Loucy (cell line): ENCODE measurements around the gene STX18.

Experiments
- H2AFZ ChIP-seq: fragments of 200-600 bp; sonication (generic); 2 replicates; pipeline ENCODE4 v1.6.0; 2016; ENCODE audit warnings: antibody characterized with exemption, mild to moderate bottlenecking, low read length, moderate library complexity
- H3F3A ChIP-seq: fragments of 200-600 bp; 2 replicates; pipeline ENCODE4 v1.6.0; 2016; ENCODE audit warnings: antibody characterized with exemption, low read depth, mild to moderate bottlenecking
- H3K27me3 ChIP-seq: fragments of 200-600 bp; sonication (generic); 2 replicates; pipeline ENCODE4 v1.6.1; 2014; ENCODE audit warnings: low read length, mild to moderate bottlenecking; ENCODE audit not compliant: insufficient read depth, poor library complexity, severe bottlenecking
- H3K36me3 ChIP-seq: fragments of 200-600 bp; sonication (generic); 2 replicates; pipeline ENCODE4 v1.6.1; 2016; ENCODE audit warnings: low read length; ENCODE audit not compliant: insufficient read depth
- H3K4me1 ChIP-seq: fragments of 200-600 bp; sonication (generic); 2 replicates; pipeline ENCODE4 v1.5.1; 2014; ENCODE audit warnings: low read length, mild to moderate bottlenecking; ENCODE audit not compliant: insufficient read depth, poor library complexity, severe bottlenecking
- H3K4me2 ChIP-seq: fragments of 200-600 bp; sonication (generic); 2 replicates; pipeline ENCODE4 v1.6.0; 2014; ENCODE audit warnings: antibody characterized with exemption, low read length, low read depth, mild to moderate bottlenecking; ENCODE audit not compliant: poor library complexity, severe bottlenecking
- H3K4me3 ChIP-seq: fragments of 200-600 bp; sonication (generic); 2 replicates; pipeline ENCODE4 v1.5.1; 2014; ENCODE audit warnings: low read length, mild to moderate bottlenecking, mixed read lengths; ENCODE audit not compliant: poor library complexity, severe bottlenecking
- H3K79me2 ChIP-seq: fragments of 200-600 bp; sonication (generic); 2 replicates; pipeline ENCODE4 v1.6.1; 2014; ENCODE audit warnings: low read length; ENCODE audit not compliant: insufficient read depth
- H3K9ac ChIP-seq: fragments of 200-600 bp; sonication (generic); 2 replicates; pipeline ENCODE4 v1.6.0; 2014; ENCODE audit warnings: mild to moderate bottlenecking, low read depth, low read length, moderate library complexity; ENCODE audit not compliant: poor library complexity, severe bottlenecking
- H3K9me2 ChIP-seq: fragments of 200-600 bp; sonication (generic); replicated peaks from 2 replicates; pipeline ENCODE4 v1.6.1; 2016; ENCODE audit warnings: low read depth, low read length, mixed read lengths
- H3K9me3 ChIP-seq: fragments of 200-600 bp; sonication (generic); 2 replicates; pipeline ENCODE4 v1.6.1; 2014; ENCODE audit warnings: mild to moderate bottlenecking, antibody characterized with exemption, low read length, low read depth; ENCODE audit not compliant: insufficient read depth
- H4K20me1 ChIP-seq: fragments of 200-600 bp; sonication (generic); 2 replicates; pipeline ENCODE4 v1.6.0; 2014; ENCODE audit warnings: antibody characterized with exemption, low read length, mild to moderate bottlenecking; ENCODE audit not compliant: insufficient read depth, poor library complexity, severe bottlenecking
- CTCF ChIP-seq: fragments of 200-600 bp; sonication (generic); conservative IDR thresholded peaks from 2 replicates; pipeline ENCODE4 v1.5.1; 2014; ENCODE audit warnings: mild to moderate bottlenecking, antibody characterized with exemption, low read length
- EZH2phosphoT487 ChIP-seq: fragments of 200-600 bp; IDR thresholded peaks from 2 replicates; pipeline ENCODE4 v1.6.1; 2018; ENCODE audit warnings: antibody characterized with exemption, mild to moderate bottlenecking, moderate library complexity, borderline replicate concordance

The STX18 gene

GRCh38 chr4:4564522-4564921, 22.7 kb upstream of the STX18 start:
- no peaks in the 10 kb centered on the region for H3F3A ChIP-seq
- H3K9me3 ChIP-seq: no peaks in the 10 kb centered on the region
- H3K79me2 ChIP-seq: no peaks in the 10 kb centered on the region
- no peak overlapping the region for H3K4me2 ChIP-seq
- no peaks in the 10 kb centered on the region for H3K9me2 ChIP-seq
- H3K4me3 ChIP-seq: no peak overlapping the region
- no peaks in the 10 kb centered on the region for H3K27me3 ChIP-seq
- no peak overlapping the region for H3K9ac ChIP-seq
- H4K20me1 ChIP-seq: no peaks in the 10 kb centered on the region
- no peaks in the 10 kb centered on the region for H3K4me1 ChIP-seq
- no peak overlapping the region for H2AFZ ChIP-seq
- H3K36me3 ChIP-seq: no peaks in the 10 kb centered on the region
- no peak for TF ChIP-seq CTCF
- TF ChIP-seq EZH2phosphoT487: no peak

GRCh38 chr4:4560642-4561041, 18.8 kb upstream of the STX18 start:
- Histone ChIP-seq H3K9me2 (no peaks in the 10 kb centered on the region), H3K9ac (no peak overlapping the region), H3K36me3 (no peaks in the 10 kb centered on the region), H2AFZ (no peak overlapping the region), H3K4me3 (no peak overlapping the region), H3K4me1 (no peaks in the 10 kb centered on the region), H4K20me1 (no peaks in the 10 kb centered on the region), H3K79me2 (no peaks in the 10 kb centered on the region), H3F3A (no peaks in the 10 kb centered on the region), H3K9me3 (no peaks in the 10 kb centered on the region), H3K27me3 (no peaks in the 10 kb centered on the region), H3K4me2 (no peak overlapping the region)
- TF ChIP-seq CTCF: no peak
- no peak for TF ChIP-seq EZH2phosphoT487

GRCh38 chr4:4560136-4560535, 18.3 kb upstream of the STX18 start:
- Histone ChIP-seq H3K4me2 (no peak overlapping the region), H3K9me2 (no peaks in the 10 kb centered on the region), H3F3A (no peaks in the 10 kb centered on the region), H3K4me1 (no peaks in the 10 kb centered on the region), H4K20me1 (no peaks in the 10 kb centered on the region), H3K27me3 (no peaks in the 10 kb centered on the region), H3K36me3 (no peaks in the 10 kb centered on the region), H3K4me3 (no peak overlapping the region), H3K79me2 (no peaks in the 10 kb centered on the region), H3K9ac (no peak overlapping the region), H3K9me3 (no peaks in the 10 kb centered on the region), H2AFZ (no peak overlapping the region)
- no peak for TF ChIP-seq CTCF
- no peak for TF ChIP-seq EZH2phosphoT487
